Astrocyte of the spinal cord (primary cell): ENCODE data around the gene TRMT61A.

Source experiments
- DNase-seq: peaks from one replicate; pipeline ENCODE4 v3.0.0; 2011; ENCODE audit warnings: low read depth, low spot score
- H3K4me3 ChIP-seq: 2 replicates; pipeline ENCODE4 v1.5.1; 2011; ENCODE audit warnings: low read depth, mild to moderate bottlenecking, low read length, moderate library complexity
- CTCF ChIP-seq: IDR thresholded peaks from 2 replicates; pipeline ENCODE4 v1.5.1; 2012; ENCODE audit warnings: low read depth, mild to moderate bottlenecking, low read length, inconsistent platforms
- in situ Hi-C: cut with HindIII; loops from 2 replicates; pipeline ENCODE4 v1.10.0; 2017; ENCODE audit warnings: low sequenced_read_pairs

TRMT61A gene

GRCh38 chr14:103552011-103552845, 23.2 kb downstream of the TRMT61A start:
- TF ChIP-seq CTCF: no peak
- DNase-seq: peak; percentile 47
- no peak overlapping the region for H3K4me3 ChIP-seq
- in situ Hi-C loops: no loop called here

GRCh38 chr14:103552846-103553210, 23.8 kb downstream of the TRMT61A start:
- no peak for TF ChIP-seq CTCF
- no peak for DNase-seq
- in situ Hi-C loops: no loop called here
- no peak overlapping the region for H3K4me3 ChIP-seq

- no peak for TF ChIP-seq CTCF
- H3K4me3 ChIP-seq: no peak overlapping the region
- no peak for DNase-seq
- in situ Hi-C loops: no loop called here
Observed at GRCh38 chr14:103555559-103556337, 26.8 kb downstream of the TRMT61A start.

GRCh38 chr14:103556946-103557758, 28.2 kb downstream of the TRMT61A start:
- DNase-seq: no peak
- no peak overlapping the region for H3K4me3 ChIP-seq
- no peak for TF ChIP-seq CTCF
- in situ Hi-C loops: no loop called here

GRCh38 chr14:103558071-103558882, 29.3 kb downstream of the TRMT61A start:
- no peak overlapping the region for H3K4me3 ChIP-seq
- in situ Hi-C loops: no loop called here
- peak; percentile 70 for DNase-seq
- no peak for TF ChIP-seq CTCF

GRCh38 chr14:103559766-103560165, 30.8 kb downstream of the TRMT61A start:
- in situ Hi-C loops: no loop called here
- DNase-seq: no peak
- TF ChIP-seq CTCF: no peak
- H3K4me3 ChIP-seq: no peak overlapping the region
